ENCODE data around the gene TMEM250. TPM values are rescaled to one million over a fixed set of nuclear protein-coding genes. Genes with fewer than 3 reads are reported as not detected.
A peak's percentile ranks its signal among the peaks of the same experiment; 100 is the strongest.
"Not testable (repeated sequence)": the region's sequence is repeated elsewhere in the genome, so short reads cannot be mapped to it uniquely, and the experiment has no call there.

Gene TMEM250, protein sequence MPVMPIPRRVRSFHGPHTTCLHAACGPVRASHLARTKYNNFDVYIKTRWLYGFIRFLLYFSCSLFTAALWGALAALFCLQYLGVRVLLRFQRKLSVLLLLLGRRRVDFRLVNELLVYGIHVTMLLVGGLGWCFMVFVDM
- 53.3 TPM for total RNA-seq

DNA sequence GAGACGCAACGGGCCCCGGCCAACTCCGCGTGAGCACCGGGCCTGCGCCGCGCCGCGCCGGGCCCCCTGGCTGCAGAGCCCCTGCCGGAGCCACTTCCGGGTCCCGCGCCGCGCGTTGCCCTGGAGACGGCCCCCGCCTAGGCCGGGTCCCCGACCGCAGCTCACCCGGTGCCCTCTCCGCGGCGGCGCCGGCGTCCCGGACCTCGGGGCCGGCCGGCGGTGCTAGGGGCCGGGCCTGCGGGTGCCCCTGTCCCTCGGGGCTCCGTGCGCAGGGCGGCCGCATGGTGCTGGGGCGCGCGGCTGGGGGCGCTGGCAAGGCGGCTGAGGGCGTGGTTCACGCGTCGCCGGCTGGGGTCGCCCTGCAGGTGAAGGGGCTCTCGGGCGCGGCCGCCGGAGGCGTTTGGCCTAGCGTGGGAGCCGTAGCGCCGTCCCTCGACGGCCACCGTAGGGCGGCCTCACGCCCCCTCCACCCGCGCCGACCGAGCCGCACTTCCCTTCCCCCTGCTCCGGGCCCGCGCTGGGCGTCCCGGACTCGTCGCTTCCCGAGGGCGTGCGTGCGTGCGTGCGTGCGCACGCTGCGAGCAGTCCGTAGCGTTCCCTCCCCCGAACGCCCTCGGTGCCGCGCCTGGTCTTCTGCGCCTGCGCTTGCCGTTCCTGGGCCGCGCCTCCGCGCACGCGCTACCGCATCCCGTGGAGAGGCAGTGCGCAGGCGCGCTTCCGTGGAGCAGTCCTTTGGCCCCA is at the start of gene TMEM250:
TSS of gene TMEM250 (minus strand) at position 556 of the 741 bp plus-strand sequence. CDS start 1,975 bp downstream, outside the sequence.
- peak; percentile 97 for DNase-seq (ENCODE audit: low read depth in 2 of 3, low spot score in 2 of 3)

DNA sequence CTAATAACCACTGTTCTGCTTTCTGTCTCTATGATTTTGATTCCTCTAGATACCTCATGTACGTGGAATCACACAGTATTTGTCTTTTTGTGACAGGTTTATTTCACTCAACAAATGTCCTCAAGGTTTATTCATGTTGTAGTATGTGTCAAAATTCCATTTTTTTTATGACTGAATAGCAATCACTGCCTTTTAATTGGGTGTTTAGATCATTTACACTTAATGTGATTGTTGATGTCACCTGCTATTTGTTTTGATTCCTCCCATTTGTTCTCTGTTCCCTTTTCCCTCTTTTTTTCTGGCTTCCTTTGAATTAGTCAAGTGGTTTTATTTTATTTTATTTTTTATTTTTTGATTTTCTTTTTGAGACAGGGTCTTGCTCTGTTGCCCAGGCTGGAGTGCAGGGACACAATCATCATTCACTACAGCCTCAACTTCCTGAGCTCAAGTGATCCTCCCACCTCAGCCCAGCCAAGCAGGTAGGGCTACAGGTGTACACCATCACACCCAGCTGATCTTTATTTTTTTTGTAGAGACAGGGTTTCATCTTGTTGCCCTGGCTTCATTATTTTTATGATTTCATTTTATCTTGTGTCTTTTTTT is 44.7 kb upstream of the TMEM250 start:
- no peak for DNase-seq (ENCODE audit: low read depth in 2 of 3, low spot score in 2 of 3)

DNA sequence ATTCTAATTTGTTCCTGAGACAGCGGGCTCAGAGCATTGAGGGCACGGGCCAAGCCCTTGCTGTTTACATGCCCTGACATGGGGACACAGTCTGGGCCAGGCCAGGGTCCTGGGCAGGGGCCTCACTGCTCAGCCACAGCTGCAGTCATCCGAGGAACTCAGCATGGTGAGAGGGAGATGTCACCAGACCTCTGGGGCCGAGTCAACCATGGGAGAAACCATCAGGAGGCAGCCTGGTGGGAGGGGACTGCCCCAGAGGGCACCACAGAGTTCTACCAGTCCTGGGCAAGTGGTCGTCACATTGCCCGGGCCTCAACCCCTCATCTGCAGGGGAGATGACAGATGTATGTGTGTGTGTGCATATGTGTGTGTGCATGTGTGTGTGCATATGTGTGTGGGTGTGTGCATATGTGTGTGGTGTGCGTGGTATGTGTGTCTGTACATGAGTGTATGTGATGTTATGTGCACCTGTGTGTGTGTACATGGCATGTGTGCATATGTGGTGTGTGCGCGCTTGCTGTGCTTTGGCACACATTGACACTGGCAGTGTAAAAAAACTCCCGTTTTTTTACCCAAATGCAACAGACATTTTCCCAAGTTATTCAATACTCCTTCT is 42.4 kb upstream of the TMEM250 start:
- DNase-seq (ENCODE audit: low read depth in 2 of 3, low spot score in 2 of 3) = no peak

DNA sequence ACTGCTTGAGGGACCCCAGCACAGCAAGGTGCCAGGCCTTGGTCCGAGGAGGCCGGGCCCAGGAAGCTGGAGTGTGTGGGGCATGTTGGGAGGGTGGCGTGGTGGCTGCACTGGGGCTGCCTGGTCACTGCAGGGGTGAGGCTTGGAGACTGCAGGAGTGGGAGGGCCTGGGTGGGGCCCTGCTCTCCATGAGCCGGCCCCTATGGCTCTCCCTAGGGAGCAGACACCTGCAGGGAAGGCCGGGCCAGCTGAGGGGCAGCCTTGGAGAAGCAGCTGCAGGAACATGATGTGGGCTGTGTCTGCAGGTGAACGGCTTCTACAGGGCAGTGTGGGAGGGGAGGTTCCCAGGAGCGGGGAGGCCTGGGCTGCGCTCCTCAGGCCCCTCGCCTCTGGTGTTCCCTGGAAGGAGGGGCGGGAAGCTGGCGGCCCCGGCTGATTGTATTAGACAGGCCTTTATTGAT is 41.7 kb upstream of the TMEM250 start:
- DNase-seq (ENCODE audit: low read depth in 2 of 3, low spot score in 2 of 3) = no peak

DNA sequence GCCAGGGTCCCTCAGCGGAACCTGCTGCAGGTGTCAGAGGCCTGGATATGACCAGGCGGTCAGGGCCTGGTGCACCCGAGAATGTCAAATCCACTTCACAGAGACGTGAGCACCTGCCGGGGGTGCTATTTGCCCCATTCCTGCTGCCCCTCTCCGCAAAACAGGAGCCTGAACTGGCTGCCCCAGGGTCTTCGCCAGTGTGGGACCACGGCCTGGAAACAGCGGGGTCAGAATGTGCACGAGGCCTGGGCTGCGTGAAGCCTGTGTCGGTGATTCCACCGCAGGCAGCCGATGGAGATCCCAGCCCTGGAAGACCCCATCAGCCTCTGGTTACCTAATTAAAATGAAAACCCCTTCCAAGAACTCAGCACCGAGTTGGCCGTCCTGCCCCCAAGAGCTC is 41.2 kb upstream of the TMEM250 start:
- no peak for DNase-seq (ENCODE audit: low read depth in 2 of 3, low spot score in 2 of 3)

DNA sequence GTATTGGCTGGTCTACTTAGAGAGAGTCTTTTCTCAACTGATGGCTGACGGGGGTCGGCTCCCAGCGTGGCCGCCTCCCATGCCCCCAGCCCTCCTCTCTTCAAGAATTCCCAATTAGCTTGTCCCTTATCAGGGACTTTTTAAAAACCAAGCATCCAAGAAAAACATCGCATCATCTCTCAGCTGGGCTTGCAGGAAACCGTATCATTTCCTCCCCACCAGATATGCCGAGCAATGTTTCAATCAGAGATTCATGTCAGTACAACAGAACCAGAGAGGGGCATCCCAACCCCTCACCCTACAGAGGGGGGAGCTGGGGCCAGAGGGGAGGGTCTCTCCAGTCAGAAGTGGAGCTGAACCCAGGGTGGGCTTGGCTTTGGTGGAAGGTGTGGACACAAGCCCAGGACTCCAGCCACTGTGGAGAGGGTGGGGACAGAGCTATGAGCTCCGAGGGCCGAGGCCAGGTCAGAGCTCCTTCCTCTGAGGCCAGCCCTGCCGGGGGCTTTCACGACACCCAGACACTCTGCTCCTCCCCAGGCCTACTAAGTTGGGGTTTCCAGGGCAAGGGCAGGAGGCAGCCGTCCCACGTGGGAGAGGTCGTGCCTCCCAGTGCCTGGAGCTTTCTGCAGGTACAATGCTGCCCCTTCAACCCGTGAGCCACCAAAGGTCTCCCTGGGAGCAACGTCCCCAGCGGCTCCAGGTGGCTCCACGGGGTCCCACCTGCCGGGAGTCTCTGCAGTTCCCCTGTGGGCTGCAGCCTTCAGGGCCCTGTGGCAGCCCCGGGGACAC is 39.0 kb upstream of the TMEM250 start:
- DNase-seq (ENCODE audit: low read depth in 2 of 3, low spot score in 2 of 3) = no peak

DNA sequence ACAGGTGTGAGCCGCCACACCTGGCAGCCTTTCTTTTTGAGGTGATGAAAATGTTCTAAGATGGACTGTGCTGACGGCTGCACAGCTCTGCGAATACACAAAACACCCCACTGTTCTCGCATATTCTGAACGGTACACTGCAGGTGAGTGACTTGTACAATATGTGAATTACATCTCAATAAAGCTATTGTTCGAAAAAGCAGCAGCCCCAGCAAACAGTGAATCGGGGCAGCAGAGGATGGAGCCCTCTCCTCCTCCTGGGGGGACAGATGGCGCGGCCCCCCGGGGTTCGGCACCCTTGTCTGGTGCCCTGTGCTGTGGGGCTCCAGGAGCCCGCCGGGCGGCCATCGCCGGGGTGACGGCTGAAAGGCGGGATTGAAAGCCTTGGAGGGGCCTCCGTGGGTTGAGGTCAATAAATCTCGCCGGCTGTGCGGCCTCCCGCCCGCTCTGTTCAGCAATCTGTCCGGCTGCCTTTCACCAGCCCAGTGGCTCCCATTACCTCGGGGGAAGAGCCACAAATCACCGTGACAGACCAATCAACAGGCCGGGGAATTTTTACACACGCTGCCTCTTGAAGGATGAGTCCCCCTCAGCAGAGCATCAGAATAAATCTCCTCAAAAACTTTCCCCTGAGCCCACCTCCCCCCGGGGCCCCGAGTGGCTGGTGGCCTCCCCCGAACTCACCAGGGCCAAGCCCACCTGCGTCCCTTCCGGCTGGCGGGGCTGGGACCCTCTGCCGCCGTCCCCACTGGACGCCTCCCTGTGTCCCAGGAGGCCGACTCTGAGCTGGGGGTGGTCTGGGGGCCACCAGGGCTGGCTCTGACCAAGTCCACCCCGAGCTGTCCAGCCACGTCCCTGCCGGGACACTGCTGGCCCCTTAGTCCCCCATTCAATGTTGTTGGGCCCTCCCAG is 37.8 kb upstream of the TMEM250 start:
- DNase-seq (ENCODE audit: low read depth in 2 of 3, low spot score in 2 of 3) = no peak

DNA sequence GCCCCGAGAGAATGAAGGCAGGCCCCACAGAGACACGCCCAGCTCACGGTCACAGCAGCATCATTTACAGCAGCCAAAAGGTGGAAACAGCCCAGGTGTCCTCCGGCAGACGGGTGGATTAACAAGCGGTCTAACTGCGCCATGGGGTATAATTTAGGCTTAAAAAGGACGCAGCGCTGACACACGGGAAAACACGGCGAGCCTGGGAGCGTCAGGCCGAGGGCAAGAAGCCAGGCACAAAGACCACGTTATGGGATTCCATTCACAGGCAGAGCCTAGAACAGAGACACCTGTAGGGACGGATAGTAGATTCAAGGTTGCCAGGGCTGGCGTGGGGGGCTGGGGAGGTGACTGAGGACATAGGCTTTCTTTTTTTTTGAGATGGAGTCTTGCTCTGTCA is 36.9 kb upstream of the TMEM250 start:
- DNase-seq (ENCODE audit: low read depth in 2 of 3, low spot score in 2 of 3) = no peak

DNA sequence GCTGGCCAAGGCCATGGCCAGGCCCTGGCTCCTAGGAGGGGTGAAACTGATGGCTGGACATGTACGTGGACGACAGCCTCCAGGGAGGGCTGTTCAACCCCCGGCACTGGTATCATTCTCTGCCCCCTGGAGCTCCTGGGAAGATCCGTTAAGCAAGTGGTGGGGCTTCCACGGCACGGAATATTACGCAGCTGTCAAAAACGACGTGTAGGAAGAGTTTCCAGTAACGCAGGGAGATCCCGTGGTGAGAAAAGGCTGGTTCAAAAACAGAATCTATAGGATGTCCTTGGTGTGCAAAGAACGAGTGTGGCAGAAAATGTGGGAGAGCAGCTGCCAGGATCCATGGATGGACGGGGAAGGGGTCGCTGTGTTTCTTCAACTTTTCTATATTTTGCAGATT is 36.3 kb upstream of the TMEM250 start:
- no peak for DNase-seq (ENCODE audit: low read depth in 2 of 3, low spot score in 2 of 3)

DNA sequence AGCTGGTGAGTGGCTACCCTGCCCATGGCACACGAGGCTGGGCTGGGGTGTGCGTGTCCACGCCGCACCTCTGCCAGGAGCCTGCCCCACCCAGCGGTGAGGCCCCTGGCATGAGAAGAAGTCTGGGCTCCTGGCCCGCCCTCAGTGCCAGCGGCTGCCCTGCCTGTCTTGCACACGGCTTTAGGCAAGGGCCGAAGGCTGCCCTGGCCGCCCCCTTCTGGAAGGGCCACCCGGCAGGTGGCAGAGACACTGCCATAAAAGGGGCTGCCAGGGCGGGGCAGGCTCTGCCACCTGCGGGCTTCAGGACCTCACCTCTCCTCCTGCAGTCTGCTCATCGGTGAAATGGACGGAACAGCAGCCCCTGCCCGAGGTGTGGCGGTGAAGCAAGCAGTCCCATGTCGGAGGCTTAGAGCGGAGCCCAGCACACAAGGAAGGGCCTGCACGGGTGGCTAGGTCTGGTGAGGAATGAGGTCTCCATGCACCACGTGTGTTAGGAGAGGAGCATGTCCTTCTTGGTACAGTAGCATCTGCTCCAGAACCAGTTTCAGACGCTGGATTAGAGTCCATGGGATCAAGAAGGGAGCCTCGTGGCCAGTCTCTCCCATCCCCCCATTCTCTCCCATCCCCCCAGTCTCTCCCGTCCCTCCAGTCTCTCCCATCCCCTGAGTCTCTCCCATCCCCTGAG is 34.8 kb upstream of the TMEM250 start:
- DNase-seq (ENCODE audit: low read depth in 2 of 3, low spot score in 2 of 3) = no peak

DNA sequence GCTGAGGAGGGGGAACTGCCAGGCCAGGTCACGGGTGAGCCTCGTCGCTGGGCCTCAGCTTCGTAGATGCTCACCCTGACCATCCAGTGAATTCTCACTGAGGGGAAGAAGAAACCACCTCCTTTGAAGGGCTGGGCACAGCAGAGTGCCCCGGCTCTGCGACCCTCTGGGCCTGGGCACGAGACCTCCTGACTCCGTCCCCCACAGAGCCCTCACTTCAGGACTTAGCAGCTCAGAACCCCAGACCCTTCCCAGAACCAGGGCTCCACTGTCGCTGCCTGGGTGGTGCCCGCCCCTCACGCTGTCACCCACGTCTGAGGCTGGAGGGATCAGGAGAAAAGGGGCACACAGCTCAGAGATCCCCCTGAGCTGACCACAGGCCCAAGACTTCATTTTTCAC is 34.3 kb upstream of the TMEM250 start:
- no peak for DNase-seq (ENCODE audit: low read depth in 2 of 3, low spot score in 2 of 3)

DNA sequence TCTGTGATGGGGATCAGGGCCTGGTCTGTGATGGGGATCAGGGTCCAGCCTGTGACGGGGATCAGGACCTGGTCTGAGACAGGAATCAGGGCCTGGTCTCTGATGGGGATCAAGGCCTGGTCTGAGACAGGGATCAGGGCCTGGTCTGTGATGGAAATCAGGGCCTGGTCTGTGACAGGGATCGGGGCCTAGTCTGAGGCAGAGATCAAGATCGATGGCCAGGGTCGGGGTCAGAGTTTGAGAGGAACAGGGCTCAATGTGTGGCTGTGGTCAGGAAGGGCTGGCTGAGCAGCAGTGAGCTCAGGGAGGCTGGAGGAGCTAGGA is 33.8 kb upstream of the TMEM250 start:
- no peak for DNase-seq (ENCODE audit: low read depth in 2 of 3, low spot score in 2 of 3)

DNA sequence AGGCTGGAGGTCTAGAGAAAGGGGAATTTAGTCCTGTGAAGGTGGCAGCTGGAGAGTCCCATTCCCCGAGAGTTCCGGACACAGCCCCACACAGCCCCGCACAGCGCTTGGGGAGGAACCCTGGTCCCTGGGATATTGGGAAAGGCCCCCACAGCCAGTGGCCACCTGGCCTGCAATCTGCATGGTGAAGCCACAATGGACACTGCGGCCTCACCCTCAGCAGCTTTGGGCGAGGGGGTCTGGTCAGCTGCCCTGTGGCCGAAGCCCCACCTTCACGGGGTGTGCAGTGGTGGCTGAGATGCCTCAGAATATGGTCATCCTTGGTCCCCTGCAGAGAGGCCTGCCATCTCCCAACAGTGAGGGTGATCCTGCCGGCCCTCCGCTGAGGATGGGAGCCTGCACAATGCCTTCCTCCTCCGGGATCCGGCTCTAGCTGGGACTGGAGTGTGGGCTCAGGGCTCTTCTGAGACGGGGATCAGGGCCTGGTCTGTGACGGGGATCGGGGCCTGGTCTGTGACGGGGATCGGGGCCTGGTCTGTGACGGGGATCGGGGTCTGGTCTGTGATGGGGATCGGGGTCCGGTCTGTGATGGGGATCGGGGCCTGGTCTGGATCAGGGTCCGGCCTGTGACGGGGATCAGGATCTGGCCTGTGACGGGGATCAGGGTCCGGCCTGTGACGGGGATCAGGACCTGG is 33.3 kb upstream of the TMEM250 start:
- no peak for DNase-seq (ENCODE audit: low read depth in 2 of 3, low spot score in 2 of 3)

DNA sequence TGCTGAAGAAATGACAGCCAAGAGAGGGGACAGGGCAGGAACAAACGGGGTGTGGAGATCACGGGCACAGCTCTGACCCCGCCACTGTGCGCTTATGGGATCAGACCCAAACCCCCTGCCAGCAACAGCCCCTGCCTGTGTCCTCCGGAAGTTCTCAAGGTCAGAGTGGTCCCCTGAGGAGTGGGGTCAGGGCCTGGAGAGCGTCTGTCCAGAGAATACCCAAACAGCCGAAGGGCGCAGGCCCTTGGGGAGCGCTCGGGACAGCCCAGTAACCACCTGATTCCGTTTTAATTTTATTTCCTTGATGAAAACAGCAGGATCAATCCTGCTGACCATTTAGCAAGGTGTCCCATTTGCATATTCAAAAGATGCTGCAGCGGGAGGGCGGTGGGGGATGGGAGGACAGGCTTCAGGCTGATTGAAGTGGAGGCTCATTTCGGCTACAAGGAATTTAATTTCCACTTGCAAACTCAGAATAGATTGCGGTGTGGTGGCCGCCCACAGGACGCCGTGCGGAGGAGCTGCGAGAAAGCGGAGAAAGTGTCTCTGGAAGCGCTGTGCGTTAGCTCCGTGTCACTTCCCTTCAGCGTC is 32.6 kb upstream of the TMEM250 start:
- no peak for DNase-seq (ENCODE audit: low read depth in 2 of 3, low spot score in 2 of 3)

DNA sequence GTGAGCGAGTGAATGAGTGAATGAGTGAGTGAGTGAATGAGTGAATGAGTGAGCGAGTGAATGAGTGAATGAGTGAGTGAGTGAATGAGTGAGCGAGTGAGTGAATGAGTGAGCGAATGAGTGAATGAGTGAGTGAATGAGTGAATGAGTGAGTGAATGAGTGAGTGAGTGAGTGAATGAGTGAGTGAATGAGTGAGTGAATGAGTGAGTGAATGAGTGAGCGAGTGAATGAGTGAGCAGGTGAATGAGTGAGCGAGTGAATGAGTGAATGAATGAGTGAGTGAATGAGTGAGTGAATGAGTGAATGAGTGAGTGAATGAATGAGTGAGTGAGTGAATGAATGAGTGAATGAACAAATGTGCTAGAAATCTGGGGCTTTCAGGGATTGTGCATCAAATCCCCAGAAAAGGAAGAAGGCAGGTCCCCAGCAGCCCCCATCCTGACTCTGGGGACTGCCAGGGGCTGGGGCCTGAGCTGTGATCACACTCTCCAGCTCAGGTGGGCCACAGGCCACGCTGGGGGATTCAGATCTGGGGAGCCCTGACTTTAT is 32.1 kb upstream of the TMEM250 start:
- not testable (repeated sequence) for DNase-seq (ENCODE audit: low read depth in 2 of 3, low spot score in 2 of 3)

DNA sequence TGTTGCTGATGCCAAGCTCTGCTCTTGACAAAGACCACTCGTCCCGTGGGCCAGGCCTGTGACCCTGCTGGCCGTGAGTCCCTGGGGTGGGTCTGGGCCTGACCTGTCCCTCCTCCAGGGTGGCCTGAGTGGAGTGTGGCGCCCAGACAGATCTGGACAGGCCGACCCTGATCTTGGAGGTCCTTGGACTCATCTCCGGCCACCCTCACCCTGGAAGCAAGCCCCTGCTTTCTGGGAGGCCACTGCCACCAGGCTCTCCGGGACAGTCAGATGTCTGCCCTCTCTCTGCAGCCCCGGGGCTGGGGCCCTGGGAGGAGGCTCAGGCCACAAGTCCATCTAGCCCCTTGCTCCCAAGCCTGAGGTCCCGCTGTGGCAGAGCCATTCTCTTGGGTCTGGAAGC is 31.2 kb upstream of the TMEM250 start:
- no peak for DNase-seq (ENCODE audit: low read depth in 2 of 3, low spot score in 2 of 3)

DNA sequence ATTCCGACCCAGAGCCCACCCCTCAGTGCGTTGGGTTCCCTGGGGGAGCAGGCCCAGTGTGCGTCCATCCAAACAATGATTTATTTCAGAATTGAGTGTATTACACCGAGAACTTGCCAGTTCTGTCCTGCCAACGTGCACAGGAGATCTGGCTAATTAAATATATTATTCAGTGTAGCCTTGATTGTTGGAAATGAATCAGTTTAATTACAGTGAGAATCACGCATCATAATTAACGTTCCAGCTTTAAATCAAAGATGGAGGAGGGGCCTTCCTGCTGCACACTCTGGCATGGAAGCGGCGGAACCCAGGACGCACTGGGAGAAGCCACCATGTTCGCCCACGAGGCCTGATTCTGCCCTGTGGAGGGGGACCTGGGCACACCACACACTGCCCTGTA is 30.7 kb upstream of the TMEM250 start:
- DNase-seq (ENCODE audit: low read depth in 2 of 3, low spot score in 2 of 3) = no peak

DNA sequence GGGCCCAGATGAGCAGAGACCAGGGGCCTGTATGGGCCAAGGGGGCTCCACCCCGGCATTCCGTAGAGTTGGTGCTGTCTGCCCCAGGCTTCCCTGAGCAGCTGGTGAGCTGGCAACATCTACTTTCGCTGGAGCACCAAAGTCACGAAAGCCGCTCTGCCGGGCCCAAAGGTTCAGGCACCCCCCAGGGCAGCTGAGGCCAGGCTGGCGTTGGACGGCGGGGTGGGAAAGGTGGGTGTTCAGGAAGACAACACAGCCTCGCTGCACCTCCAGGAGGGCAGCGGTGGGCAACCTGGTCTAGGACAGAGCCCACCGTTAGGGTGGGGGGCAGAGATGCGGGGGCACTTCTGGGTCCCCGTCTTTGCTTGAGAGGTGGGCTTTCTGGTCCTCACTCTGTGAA is 30.1 kb upstream of the TMEM250 start:
- no peak for DNase-seq (ENCODE audit: low read depth in 2 of 3, low spot score in 2 of 3)

Data from hematopoietic multipotent progenitor cell (in vitro differentiated cells).